Heart right ventricle (tissue), 16 donors: ENCODE measurements around the gene P2RY8. TPM values are rescaled to one million over a fixed set of nuclear protein-coding genes. Genes with fewer than 3 reads are reported as not detected.

Experiments used
- ATAC-seq, 8 donors: fragments of 200-7000 bp; cut with Tn5 transposase; one replicate each; pipeline ENCODE4 v1.9.1; 2020; ENCODE audit warnings: mild to moderate bottlenecking in 8 of 8, moderate library complexity in 8 of 8, moderate number of reproducible peaks in 1 of 8
- DNase-seq, 2 donors: peaks; one replicate each; pipeline ENCODE4 v3.0.0-alpha.2; 2020
- H3K27ac ChIP-seq, 10 donors: fragments of 200-600 bp; sonication (generic) in 2 of 10; one replicate each; pipeline versions ENCODE4 v1.5.0 to v1.8.0; 2020 to 2022; ENCODE audit warnings: mild to moderate bottlenecking in 3 of 10
- H3K27me3 ChIP-seq, 7 donors: fragments of 200-600 bp; one replicate each; pipeline ENCODE4 v1.8.0; 2021 to 2022; ENCODE audit warnings: mild to moderate bottlenecking in 2 of 7
- H3K36me3 ChIP-seq, 9 donors: fragments of 200-600 bp; sonication (generic) in 1 of 9; one replicate each; pipeline versions ENCODE4 v1.5.0 to v1.8.0; 2020 to 2022; ENCODE audit warnings: mild to moderate bottlenecking in 2 of 9
- H3K4me1 ChIP-seq, 9 donors: fragments of 200-600 bp; sonication (generic) in 1 of 9; one replicate each; pipeline versions ENCODE4 v1.5.0 to v1.8.0; 2020 to 2022; ENCODE audit warnings: mild to moderate bottlenecking in 4 of 9
- H3K4me3 ChIP-seq, 10 donors: fragments of 200-600 bp; sonication (generic) in 2 of 10; one replicate each; pipeline versions ENCODE4 v1.5.0 to v1.8.0; 2020 to 2022; ENCODE audit warnings: mild to moderate bottlenecking in 7 of 10, moderate library complexity in 2 of 10
- H3K9me3 ChIP-seq, 11 donors: fragments of 200-600 bp in 10 of 11; sonication (generic) in 2 of 11; one replicate each; pipeline versions ENCODE4 v1.5.0 to v1.8.0; 2013 to 2022; ENCODE audit warnings: mild to moderate bottlenecking in 2 of 11, control low read depth in 1 of 11, moderate library complexity in 1 of 11
- CTCF ChIP-seq, 9 donors: fragments of 200-600 bp; sonication (generic) in 2 of 9; IDR thresholded peaks; one replicate each; pipeline versions ENCODE4 v1.5.0 to v1.8.0; 2021 to 2022; ENCODE audit warnings: antibody characterized with exemption in 9 of 9, mild to moderate bottlenecking in 5 of 9, moderate library complexity in 1 of 9
- WGBS, 2 donors: extraction: QIAGEN DNeasy Blood & Tissue Kit; methylation state at CpG; one replicate each; pipeline ENCODE4 v1.1.7; 2013; ENCODE audit warnings: inconsistent platforms in 1 of 2; 5-methylcytosine and 5-hydroxymethylcytosine counted together
- intact Hi-C, 10 donors: fragments of 100-400 bp; cut with DNase I; formaldehyde crosslinking; loops; one replicate each; pipeline versions ENCODE4 v1.11.1 to v1.14.2; 2022
- polyA plus RNA-seq, 2 donors: library from polyadenylated mRNA; stranded (reverse); fragments of 200-250 nt; gene quantifications; one replicate each; pipeline ENCODE4 v1.2.3, GENCODE V29; 2013
- total RNA-seq, 10 donors: library from RNA; stranded (reverse); fragmentation: NEBNext Ultra II Directional in 3 of 10; extraction: Animal tissue kit (Norgen Biotek cat#: 25700) in 3 of 10; gene quantifications; one replicate each; pipeline versions ENCODE4 v1.2.1 to v1.2.4, GENCODE V29; 2021 to 2023
- donor health status: Arrhythmogenic right ventricular cardiomyopathy.
- donor health status: ischemic (EF 13 %, LVEDD 7.1; RV severe dilation, severe dysfunction).
- donor health status: healthy with polysubstance abuse.
- donor health status: DM: no; HTN: yes; CAD: no.
- donor health status: DM: no; HTN: no; CAD: no.
- donor health status: ischemic (EF 25% LVEDD 6.9; RV normal size, moderate dysfunction).
- donor health status: ischemic (EF 25% LVEDD 5.7; RV mildly dilated, moderate dysfunction).
- donor health status: healthy.
- donor health status: DM: yes; HTN: yes; CAD: no.
- donor health status: Ischemic cardiomyopathy.
- donor health status: ischemic (EF 35%, LVEDD 5.7; RV mildly dilated, moderate dysfunction).
- donor health status: nonischemic (EF 11% LVEDD 7.7; RV severe dilation, severe dysfunction).
- donor health status: DM: yes; HTN: yes; CAD: no.
- donor health status: PGD.
- donor health status: ischemic (EF 29% LVEDD 5.4; RV normal size, mild dysfunction).
- donor health status: nonischemic (EF 23%, LVEDD 6.1; RV moderate dilation, normal function).

P2RY8 gene
- total and polyA plus RNA-seq, 12 donors = 1.0 to 6.7 (median 4.0) TPM

DNA sequence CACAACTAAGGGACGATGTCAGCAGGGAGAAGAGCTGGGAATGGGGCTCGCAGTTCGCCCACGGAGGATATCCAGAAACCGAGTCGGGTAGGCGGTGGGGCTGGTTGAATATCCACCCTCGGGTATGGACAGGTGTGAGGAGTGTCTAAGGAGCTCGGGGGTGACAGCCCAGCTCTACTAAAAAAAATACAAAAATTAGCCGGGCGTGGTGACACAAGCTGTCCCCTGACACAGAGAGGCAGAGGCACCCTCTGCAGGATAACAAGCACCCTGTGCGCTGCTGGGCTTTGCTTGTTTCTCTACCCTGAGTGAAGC lies 72.1 kb downstream of the P2RY8 start:
- Histone ChIP-seq H3K36me3 (peaks cover 0 to 21% (median 0%) of the 10 kb centered on the region in 9 donors), H3K27me3 (peaks cover 0 to 38% (median 12%) of the 10 kb centered on the region in 7 donors), H3K4me1 (peaks cover 0 to 39% (median 7%) of the 10 kb centered on the region in 9 donors), H3K4me3 (no peak overlapping the region), H3K27ac (peak overlapping the region in 2 of 10 donors; percentile 81 to 83), H3K9me3 (no peaks in the 10 kb centered on the region)
- intact Hi-C loops = no loop called here
- WGBS, 2 donors = 76 to 85% methylated on average over 12 of the region's 12 CpGs
- ATAC-seq (no peak), DNase-seq (peak in 1 of 2 donors; percentile 3)
- TF ChIP-seq CTCF (IDR thresholded peaks at IDR 0.05) = no peak

- peaks cover 0 to 39% (median 7%) of the 10 kb centered on the region in 9 donors for H3K4me1 ChIP-seq
- DNase-seq (peak in 1 of 2 donors; percentile 3), ATAC-seq (no peak)
- H3K4me3 ChIP-seq = no peak overlapping the region
- 83 to 85% methylated on average over 24 of the region's 24 CpGs for WGBS, 2 donors
- H3K9me3 ChIP-seq = no peaks in the 10 kb centered on the region
- intact Hi-C loops = no loop called here
- no peak for TF ChIP-seq CTCF (IDR thresholded peaks at IDR 0.05)
- peak overlapping the region in 6 of 10 donors; percentile 76 to 88 (median 82) for H3K27ac ChIP-seq
- H3K27me3 ChIP-seq = peaks cover 0 to 31% (median 12%) of the 10 kb centered on the region in 7 donors
- peaks cover 0 to 21% (median 0%) of the 10 kb centered on the region in 9 donors for H3K36me3 ChIP-seq
Observed at GRCh38 chrX:1464041-1464970, 72.7 kb downstream of the P2RY8 start.

DNA sequence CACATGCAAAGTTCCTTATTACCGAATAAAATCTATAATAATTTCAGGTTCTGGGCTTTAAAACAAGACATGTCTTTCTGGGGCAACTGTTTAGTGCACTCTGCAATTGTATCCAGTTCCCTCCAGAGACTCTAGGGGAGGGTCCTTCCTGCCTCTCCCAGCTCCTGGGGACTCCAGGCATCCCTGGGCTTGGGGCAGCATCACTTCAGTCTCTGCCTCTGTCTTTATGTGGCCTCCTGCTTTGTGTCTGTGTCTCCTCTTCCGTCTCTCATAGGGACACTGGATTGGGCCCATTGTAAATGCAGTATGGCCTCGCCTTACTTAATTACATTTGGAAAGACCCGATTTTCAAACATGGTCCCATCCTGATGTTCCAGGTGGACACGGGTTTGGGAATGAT lies 73.4 kb downstream of the P2RY8 start:
- intact Hi-C loops = loop anchor here in 1 of 10 donors (2.0 kb wide), 1 partner anchor 23 kb away; no protein-coding TSS in a partner anchor
- peaks cover 0 to 39% (median 7%) of the 10 kb centered on the region in 9 donors for H3K4me1 ChIP-seq
- ATAC-seq (no peak), DNase-seq (peak in 1 of 2 donors; percentile 1)
- no peak for TF ChIP-seq CTCF (IDR thresholded peaks at IDR 0.05)
- WGBS, 2 donors = 74 to 81% methylated on average over 5 of the region's 5 CpGs
- H3K9me3 ChIP-seq = no peaks in the 10 kb centered on the region
- H3K4me3 ChIP-seq = no peak overlapping the region
- H3K27ac ChIP-seq = peak overlapping the region in 8 of 10 donors; percentile 68 to 88 (median 82)
- H3K36me3 ChIP-seq = peaks cover 0 to 21% (median 0%) of the 10 kb centered on the region in 9 donors
- peaks cover 0 to 29% (median 12%) of the 10 kb centered on the region in 7 donors for H3K27me3 ChIP-seq

DNA sequence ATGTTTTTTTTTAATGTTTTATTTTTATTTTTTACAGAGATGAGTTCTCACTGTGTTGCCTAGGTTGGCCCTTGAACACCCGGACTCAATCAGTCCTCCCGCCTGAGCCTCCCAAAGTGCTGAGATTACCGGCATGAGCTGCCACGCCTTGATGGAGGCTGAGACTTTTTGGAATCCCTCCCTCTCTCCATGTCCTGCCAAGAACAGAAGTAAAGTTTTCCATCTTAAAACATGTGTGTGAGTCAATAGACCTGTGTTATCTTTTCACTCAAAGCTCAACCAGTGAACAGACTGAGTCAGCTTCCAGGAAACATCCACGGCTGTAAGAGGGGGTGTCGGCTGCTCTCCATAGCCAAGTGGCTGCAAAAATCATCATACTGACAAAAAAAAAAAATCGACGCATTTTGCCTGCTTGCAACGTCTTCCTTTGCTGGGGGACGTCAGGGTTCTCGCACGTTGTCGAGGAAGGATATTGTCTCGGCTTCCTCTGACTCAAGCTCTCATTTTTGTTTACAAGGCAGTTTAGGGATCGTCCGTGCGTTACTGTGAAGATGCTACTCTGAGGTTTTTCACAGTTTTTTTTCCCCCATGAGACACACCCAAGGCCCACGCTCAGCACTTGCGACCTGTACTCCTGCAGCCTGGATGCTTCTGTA lies 74.3 kb downstream of the P2RY8 start:
- WGBS, 2 donors = 43 to 49% methylated on average over 19 of the region's 19 CpGs
- intact Hi-C loops = loop anchor here in 1 of 10 donors (2.0 kb wide), 1 partner anchor 24 kb away; no protein-coding TSS in a partner anchor
- peak in 1 of 2 donors; percentile 66 for DNase-seq
- Histone ChIP-seq H3K27me3 (peaks cover 0 to 23% (median 12%) of the 10 kb centered on the region in 7 donors), H3K27ac (peak overlapping the region; percentile 61 to 88 (median 78)), H3K9me3 (no peaks in the 10 kb centered on the region), H3K4me3 (peak overlapping the region in 1 of 10 donors; percentile 10), H3K36me3 (peaks cover 0 to 21% (median 0%) of the 10 kb centered on the region in 9 donors), H3K4me1 (peaks cover 0 to 32% (median 7%) of the 10 kb centered on the region in 9 donors)
- peak; percentile 80 to 93 (median 92) for ATAC-seq
- no peak for TF ChIP-seq CTCF (IDR thresholded peaks at IDR 0.05)
